HepG2 (cell line): ENCODE measurements around the gene VPS11. TPM values are rescaled to one million over a fixed set of nuclear protein-coding genes. Genes with fewer than 3 reads are reported as not detected.

Experiments used
- ARID5B ChIP-seq: IDR thresholded peaks from 2 replicates; pipeline ENCODE4 v1.4.0; 2020; ENCODE audit warnings: mild to moderate bottlenecking, missing genetic modification reagents
- ARNTL ChIP-seq: sonication (generic); formaldehyde crosslinking; IDR thresholded peaks from 2 replicates; pipeline ENCODE4 v1.4.0; 2020; ENCODE audit warnings: mild to moderate bottlenecking, missing genetic modification reagents
- CEBPG ChIP-seq: IDR thresholded peaks from 2 replicates; pipeline ENCODE4 v1.6.1; 2016
- GABPB1 ChIP-seq: IDR thresholded peaks from 2 replicates; pipeline ENCODE4 v1.6.1; 2016; ENCODE audit warnings: mild to moderate bottlenecking, missing genetic modification reagents, moderate library complexity, missing compliant biosample characterization
- GLI4 ChIP-seq: sonication (generic); formaldehyde crosslinking; IDR thresholded peaks from 2 replicates; pipeline ENCODE4 v1.5.1; 2020; ENCODE audit warnings: missing genetic modification reagents, mild to moderate bottlenecking, moderate library complexity, borderline replicate concordance
- HCFC1 ChIP-seq: fragments of 150-350 bp; IDR thresholded peaks from 2 replicates; pipeline ENCODE4 v1.6.1; 2014; ENCODE audit warnings: low read depth, low read length
- HMG20A ChIP-seq: IDR thresholded peaks from 2 replicates; pipeline ENCODE4 v1.6.1; 2016; ENCODE audit warnings: borderline replicate concordance
- KLF13 ChIP-seq: sonication (generic); formaldehyde crosslinking; IDR thresholded peaks from 2 replicates; pipeline ENCODE4 v1.4.0; 2020; ENCODE audit warnings: mild to moderate bottlenecking, missing genetic modification reagents
- MEF2D ChIP-seq: sonication (generic); formaldehyde crosslinking; IDR thresholded peaks from 2 replicates; pipeline ENCODE4 v1.5.1; 2020; ENCODE audit warnings: mild to moderate bottlenecking, missing genetic modification reagents
- SP140L ChIP-seq: sonication (generic); formaldehyde crosslinking; IDR thresholded peaks from 2 replicates; pipeline ENCODE4 v1.4.0; 2020; ENCODE audit warnings: missing genetic modification reagents, borderline replicate concordance
- SRSF1 ChIP-seq: fragments of 200-400 bp; formaldehyde crosslinking; optimal IDR thresholded peaks from 2 replicates; pipeline ENCODE3; 2017; ENCODE audit warnings: mild to moderate bottlenecking, low read depth, low read length, moderate library complexity
- ZBTB2 ChIP-seq: sonication (generic); formaldehyde crosslinking; IDR thresholded peaks from 2 replicates; pipeline ENCODE4 v1.8.0; 2022; ENCODE audit warnings: low read depth, missing genetic modification reagents
- ZFP41 ChIP-seq: sonication (generic); formaldehyde crosslinking; IDR thresholded peaks from 2 replicates; pipeline ENCODE4 v1.4.0; 2020; ENCODE audit warnings: mild to moderate bottlenecking, missing genetic modification reagents, borderline replicate concordance
- ZNF101 ChIP-seq: sonication (generic); formaldehyde crosslinking; IDR thresholded peaks from 2 replicates; pipeline ENCODE4 v1.4.0; 2020; ENCODE audit warnings: mild to moderate bottlenecking, low read depth, missing genetic modification reagents, borderline replicate concordance
- ZNF256 ChIP-seq: sonication (generic); formaldehyde crosslinking; conservative IDR thresholded peaks from 2 replicates; pipeline ENCODE4 v1.4.0; 2020; ENCODE audit warnings: missing genetic modification reagents
- ZNF513 ChIP-seq: sonication (generic); formaldehyde crosslinking; conservative IDR thresholded peaks from 2 replicates; pipeline ENCODE4 v1.5.0; 2020; ENCODE audit warnings: missing genetic modification reagents
- ZNF558 ChIP-seq: sonication (generic); formaldehyde crosslinking; IDR thresholded peaks from 2 replicates; pipeline ENCODE4 v1.9.0; 2022; ENCODE audit warnings: mild to moderate bottlenecking, missing genetic modification reagents, borderline replicate concordance
- ZNF562 ChIP-seq: sonication (generic); formaldehyde crosslinking; IDR thresholded peaks from 2 replicates; pipeline ENCODE4 v1.8.0; 2022; ENCODE audit warnings: missing genetic modification reagents, borderline replicate concordance
- ZNF660 ChIP-seq: sonication (generic); formaldehyde crosslinking; IDR thresholded peaks from 2 replicates; pipeline ENCODE4 v1.5.1; 2020; ENCODE audit warnings: mild to moderate bottlenecking, low read depth, missing genetic modification reagents, borderline replicate concordance
- ZNF7 ChIP-seq: IDR thresholded peaks from 2 replicates; pipeline ENCODE4 v1.6.1; 2016; ENCODE audit warnings: missing biosample characterization, missing genetic modification reagents
- ZNF784 ChIP-seq: sonication (generic); formaldehyde crosslinking; IDR thresholded peaks from 2 replicates; pipeline ENCODE4 v1.5.1; 2020; ENCODE audit warnings: missing genetic modification reagents, mild to moderate bottlenecking, borderline replicate concordance
- ZNF816 ChIP-seq: sonication (generic); formaldehyde crosslinking; IDR thresholded peaks from 2 replicates; pipeline ENCODE4 v1.8.0; 2022; ENCODE audit warnings: missing genetic modification reagents, mild to moderate bottlenecking, borderline replicate concordance
- ZNF839 ChIP-seq: sonication (generic); formaldehyde crosslinking; IDR thresholded peaks from 2 replicates; pipeline ENCODE4 v1.4.0; 2020; ENCODE audit warnings: missing genetic modification reagents, mild to moderate bottlenecking, borderline replicate concordance
- ZSCAN20 ChIP-seq: sonication (generic); formaldehyde crosslinking; IDR thresholded peaks from 2 replicates; pipeline ENCODE4 v1.4.0; 2020; ENCODE audit warnings: missing genetic modification reagents, mild to moderate bottlenecking, borderline replicate concordance
- polyA plus RNA-seq, 8 experiments: library from polyadenylated mRNA; depleted of rRNA in 3 of 8; stranded (reverse) in 7 of 8; unstranded in 1 of 8; fragments of >200 nt; fragmentation: Illumina TruSeq in 4 of 8; extraction: Trizol in 4 of 8; gene quantifications; 2 replicates each; pipeline versions ENCODE4 v1.2.1 to v1.2.3, GENCODE V29; 2011 to 2016; ENCODE audit warnings: low read depth in 4 of 8, missing spikeins in 1 of 8, mixed read lengths in 1 of 8; ENCODE audit not compliant: insufficient read depth in 1 of 8
- total RNA-seq, 5 experiments: library from RNA; depleted of rRNA; stranded (reverse); fragments of >200 nt; fragmentation: Illumina TruSeq; extraction: Trizol; gene quantifications; 2 replicates each; pipeline ENCODE4 v1.2.3, GENCODE V29; 2016; ENCODE audit warnings: low read depth in 1 of 5

VPS11 gene
- total and polyA plus RNA-seq, 2 of the 13 experiments (the other 11 are each of a cell fraction or from before 2014, with no cell fraction given) = 13.7 to 21.6 TPM

GRCh38 chr11:119024430-119025098 is 43.1 kb upstream of the VPS11 start (continued):
- no peak for TF ChIP-seq GLI4 (CRISPR knock-in tag)
- no peak for TF ChIP-seq ZNF558 (CRISPR knock-in tag)
- TF ChIP-seq ZNF562 (CRISPR knock-in tag) = no peak
- no peak for TF ChIP-seq ZNF256 (CRISPR knock-in tag)
- no peak for TF ChIP-seq ARNTL (CRISPR knock-in tag)
- TF ChIP-seq KLF13 (CRISPR knock-in tag) = no peak
- TF ChIP-seq HMG20A (CRISPR knock-in tag) = no peak
- TF ChIP-seq ZFP41 = no peak
- no peak; the same call in 1 of the 2 replicates for TF ChIP-seq ZNF816 (CRISPR knock-in tag)
- TF ChIP-seq SP140L (CRISPR knock-in tag) = no peak
- TF ChIP-seq ZNF660 (CRISPR knock-in tag) = no peak
- TF ChIP-seq ZNF513 = no peak
- TF ChIP-seq ZNF7 (CRISPR knock-in tag) = no peak
- no peak for TF ChIP-seq ZNF101 (CRISPR knock-in tag)
- TF ChIP-seq CEBPG (CRISPR knock-in tag) = no peak
- TF ChIP-seq SRSF1 = no peak
- no peak for TF ChIP-seq GABPB1
- TF ChIP-seq ZNF784 = no peak
- TF ChIP-seq ARID5B = no peak
- 0 out of 2 replicates have a peak, but pooled peaks have one; percentile 34 for TF ChIP-seq ZSCAN20 (CRISPR knock-in tag)
- TF ChIP-seq HCFC1 = no peak
- no peak for TF ChIP-seq ZBTB2 (CRISPR knock-in tag)
- TF ChIP-seq ZNF839 (CRISPR knock-in tag) = no peak
- no peak for TF ChIP-seq MEF2D (CRISPR knock-in tag)
